Putamen (tissue), 1 donor: Measurements from ENCODE around the gene RAB37.

ENCODE experiments used
- DNase-seq: peaks from one replicate; pipeline ENCODE4 v3.0.0-alpha.2; 2016; ENCODE audit warnings: low spot score

The RAB37 gene

DNA sequence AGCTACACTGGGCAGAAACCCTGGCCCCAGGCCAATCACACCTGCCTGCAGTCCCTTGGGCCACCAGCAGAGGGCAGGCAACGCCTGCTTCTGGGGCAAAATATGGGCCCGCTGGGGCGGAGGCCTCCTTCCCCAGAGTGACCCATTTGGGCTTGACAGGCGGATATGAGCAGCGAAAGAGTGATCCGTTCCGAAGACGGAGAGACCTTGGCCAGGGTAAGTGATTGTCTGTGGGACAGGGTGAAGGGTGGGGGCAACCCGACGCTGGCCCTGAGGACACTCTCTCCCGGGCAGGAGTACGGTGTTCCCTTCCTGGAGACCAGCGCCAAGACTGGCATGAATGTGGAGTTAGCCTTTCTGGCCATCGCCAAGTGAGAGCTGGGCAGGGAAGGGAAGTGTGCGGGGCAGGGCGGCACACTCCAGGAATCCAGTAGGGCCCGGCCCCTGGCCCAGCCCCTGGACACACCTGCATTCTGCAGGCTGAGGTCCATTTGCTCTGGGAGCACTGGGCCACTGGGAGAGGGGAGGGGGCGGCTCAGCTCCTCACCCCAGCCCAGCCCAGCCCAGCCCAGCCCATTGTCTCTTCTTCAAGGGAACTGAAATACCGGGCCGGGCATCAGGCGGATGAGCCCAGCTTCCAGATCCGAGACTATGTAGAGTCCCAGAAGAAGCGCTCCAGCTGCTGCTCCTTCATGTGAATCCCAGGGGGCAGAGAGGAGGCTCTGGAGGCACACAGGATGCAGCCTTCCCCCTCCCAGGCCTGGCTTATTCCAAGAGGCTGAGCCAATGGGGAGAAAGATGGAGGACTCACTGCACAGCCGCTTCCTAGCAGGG, 7.9 kb downstream of the RAB37 start:
- DNase-seq = peak; percentile 71

DNA sequence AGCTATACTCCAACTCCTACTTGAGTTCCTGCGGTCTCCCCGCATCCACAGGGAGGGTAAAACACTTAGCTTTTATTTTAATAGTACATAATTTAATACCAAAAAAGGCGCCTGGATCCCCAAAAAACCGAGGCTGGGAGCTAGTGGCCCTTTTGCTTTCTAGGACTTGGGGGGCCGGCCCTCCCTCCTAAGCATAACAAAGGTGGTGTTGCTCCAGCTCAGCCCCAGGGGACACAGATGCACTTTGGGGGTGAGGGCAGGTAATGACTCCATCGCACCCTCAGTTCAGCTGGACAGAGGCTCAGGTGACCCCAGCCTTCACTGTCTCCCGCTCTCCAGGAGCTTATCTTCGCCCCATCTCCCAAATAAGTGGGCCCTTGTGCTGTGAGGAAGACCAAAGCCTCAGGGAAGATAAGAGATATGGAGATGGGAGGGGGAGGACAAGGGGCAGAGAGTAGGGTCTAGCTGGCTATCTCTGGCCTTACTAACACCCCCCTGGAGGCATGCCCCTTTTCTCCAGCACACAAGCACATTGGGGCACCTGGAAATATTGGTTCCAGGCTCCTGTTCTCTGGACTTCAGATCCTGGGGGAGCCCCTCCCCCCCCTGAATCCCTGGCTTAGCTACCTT, 8.6 kb downstream of the RAB37 start:
- DNase-seq = no peak

DNA sequence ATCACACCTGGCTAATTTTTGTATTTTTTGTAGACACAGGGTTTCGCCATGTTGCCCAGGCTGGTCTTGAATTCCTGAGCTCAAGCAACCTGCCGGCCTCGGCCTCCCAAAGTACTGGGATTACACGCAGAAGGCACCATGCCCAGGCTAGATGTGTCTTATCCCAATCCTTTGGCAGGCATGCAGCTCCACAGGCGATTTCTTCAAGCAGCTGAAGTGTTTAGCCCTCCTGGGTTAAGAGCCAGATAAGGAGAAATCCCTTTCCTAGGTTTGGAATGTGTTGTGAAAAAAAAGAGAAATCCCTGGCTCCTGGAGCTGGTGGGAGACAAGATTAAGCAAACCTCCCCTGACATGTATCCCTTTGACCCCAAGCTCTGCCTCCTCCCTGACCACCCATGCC, 9.3 kb downstream of the RAB37 start:
- DNase-seq = no peak

DNA sequence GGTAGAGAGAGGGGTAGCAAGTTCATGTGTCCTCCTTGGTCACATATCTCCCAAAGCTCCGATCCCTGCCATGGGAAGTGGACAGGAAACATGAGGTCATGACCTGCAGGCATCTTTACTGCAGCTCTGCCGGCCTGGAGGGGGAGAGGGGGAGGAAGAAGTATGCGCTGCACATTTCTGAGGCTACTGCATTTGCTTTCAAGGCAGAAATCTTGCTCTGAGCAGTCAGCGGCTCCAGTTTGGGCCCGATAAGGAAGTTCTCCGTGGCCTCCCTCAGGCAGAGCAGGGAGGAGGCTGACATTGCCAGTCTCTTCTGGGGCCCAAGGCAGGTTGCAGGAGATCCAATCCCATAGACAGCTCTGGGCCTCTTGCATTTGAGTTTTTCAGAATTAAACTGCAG, 9.9 kb downstream of the RAB37 start:
- no peak for DNase-seq

DNA sequence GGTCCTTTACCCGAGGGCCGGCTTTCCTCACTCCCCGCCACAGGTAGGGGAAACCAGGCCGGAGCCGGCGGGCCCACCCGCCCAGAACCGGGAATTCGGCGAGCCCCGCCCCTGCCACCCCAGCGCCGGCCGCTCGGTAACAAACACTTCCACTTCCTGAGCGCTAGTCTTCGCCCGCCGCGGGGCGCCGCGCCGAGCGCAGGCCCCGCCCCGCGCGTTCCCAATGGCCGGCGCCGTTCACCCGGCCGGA, 11.1 kb downstream of the RAB37 start:
- DNase-seq = no peak

DNA sequence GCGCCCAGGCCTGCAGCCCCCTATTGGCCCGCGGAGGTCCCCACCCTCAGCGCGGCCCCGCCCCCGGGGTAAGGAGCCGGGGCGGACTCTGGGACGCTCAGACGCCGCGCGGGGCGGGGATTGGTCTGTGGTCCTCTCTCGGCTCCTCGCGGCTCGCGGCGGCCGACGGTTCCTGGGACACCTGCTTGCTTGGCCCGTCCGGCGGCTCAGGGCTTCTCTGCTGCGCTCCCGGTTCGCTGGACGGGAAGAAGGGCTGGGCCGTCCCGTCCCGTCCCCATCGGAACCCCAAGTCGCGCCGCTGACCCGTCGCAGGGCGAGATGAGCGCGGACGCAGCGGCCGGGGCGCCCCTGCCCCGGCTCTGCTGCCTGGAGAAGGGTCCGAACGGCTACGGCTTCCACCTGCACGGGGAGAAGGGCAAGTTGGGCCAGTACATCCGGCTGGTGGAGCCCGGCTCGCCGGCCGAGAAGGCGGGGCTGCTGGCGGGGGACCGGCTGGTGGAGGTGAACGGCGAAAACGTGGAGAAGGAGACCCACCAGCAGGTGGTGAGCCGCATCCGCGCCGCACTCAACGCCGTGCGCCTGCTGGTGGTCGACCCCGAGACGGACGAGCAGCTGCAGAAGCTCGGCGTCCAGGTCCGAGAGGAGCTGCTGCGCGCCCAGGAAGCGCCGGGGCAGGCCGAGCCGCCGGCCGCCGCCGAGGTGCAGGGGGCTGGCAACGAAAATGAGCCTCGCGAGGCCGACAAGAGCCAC, 11.6 kb downstream of the RAB37 start, which contains the start of gene NHERF1:
NHERF1 (plus strand) TSS at position 100 of the 750 bp plus-strand sequence; CDS start at position 319, 219 bp downstream.
- DNase-seq = peak; percentile 96

DNA sequence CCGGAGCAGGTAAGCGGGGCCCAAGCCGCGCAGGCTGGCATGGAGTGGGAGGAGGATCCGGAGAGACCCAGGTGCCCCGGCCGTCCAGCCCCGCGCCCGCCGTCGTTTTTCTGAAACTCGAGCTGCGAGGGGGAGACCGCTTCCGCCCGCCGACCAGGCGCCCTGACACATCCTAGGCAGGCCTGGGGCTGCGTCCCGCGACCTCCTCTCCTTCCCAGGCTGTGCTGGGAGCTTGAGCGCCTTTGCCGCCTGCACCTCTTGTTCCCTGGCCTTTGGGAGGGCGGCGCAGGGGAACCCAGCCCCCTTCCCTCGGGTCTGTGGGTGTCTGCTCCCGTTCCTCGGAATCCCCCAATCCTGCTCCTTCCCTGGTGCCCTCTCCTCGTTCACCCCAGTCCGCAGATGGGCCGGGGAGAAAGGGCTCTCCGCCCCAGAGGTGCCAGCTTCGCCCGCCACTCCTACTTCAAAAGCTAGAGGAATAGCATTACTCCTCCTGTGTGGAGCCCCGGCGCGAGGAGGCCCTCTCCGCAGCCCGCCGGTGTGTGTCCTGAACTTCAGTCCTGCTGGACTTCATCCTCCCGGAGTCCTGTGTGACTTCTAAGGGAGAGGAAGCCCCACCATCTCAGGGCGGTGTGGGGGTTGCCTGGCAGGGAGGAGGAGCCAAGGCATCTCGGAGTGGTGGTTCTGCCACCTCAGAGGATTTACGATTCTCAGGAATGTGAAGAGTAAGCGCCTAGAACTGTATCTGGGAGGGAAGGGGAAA, 12.4 kb downstream of the RAB37 start:
- DNase-seq = no peak

DNA sequence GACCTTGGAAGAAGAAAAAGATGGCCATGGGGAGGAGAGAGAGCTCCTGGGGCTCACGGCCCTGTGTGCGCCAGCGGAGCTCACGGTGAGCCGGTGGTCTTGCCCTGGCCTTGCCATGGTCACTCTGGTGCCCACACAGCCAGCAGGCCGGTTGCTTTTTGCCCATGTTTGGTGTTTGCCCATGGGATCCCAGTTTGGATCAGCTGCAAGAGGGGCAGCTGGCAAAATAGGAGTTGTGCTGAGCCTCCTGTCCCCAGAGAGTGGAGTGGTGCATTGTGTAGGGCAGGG, 12.9 kb downstream of the RAB37 start:
- no peak for DNase-seq

DNA sequence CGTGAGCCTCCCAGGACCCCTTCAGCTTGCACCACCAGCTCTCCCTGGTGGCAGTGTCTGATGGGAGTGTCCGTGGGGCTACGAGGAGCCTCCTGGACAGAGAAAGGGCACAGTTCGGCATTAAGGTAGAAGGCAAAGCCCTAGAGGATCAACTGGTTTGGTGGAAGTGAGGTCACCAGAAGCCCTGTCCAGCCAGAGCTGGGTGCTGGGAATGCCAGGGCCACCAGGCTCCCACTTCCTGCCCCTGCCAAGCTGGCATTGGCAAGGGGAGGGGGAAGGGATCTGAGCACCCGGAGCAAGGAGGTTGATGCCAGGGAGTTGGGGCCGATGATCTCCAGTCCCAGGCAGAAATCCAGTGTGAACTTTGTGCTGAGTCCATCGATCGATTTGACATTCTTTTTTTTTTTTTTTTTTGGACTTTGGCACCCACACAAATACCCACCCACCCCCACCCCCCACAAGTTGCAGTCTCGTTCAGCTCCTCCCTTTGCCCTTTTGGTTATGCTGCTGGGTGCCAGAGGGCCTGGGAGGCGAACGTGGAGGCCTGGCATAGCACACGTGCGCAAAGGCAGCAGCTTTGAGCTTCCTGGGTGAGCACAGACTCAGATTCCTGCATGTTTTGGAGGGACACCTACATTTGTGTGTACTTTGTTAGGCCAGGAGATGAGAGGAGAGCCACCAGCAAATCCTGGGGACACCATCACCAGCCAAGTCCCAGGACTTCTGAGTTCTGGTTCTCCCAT, 13.4 kb downstream of the RAB37 start:
- DNase-seq = no peak

DNA sequence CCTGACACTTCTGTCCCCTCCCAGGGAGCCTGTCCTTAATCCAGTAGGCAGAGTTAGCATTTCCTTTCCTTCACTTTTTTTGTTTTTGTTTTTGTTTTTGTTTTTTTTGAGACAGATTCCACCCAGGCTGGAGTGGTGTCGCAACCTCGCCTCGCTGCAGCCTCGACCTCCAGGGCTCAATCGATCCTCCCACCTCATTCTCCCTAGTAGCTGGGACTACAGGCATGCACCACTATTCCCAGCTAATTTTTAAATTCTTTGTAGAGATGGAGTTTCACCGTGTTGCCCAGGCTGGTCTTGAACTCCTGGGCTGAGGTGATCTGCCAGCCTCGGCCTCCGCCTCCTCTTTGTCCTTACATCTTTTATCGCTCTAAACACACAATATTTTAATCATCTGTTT, 15.4 kb downstream of the RAB37 start:
- no peak for DNase-seq

DNA sequence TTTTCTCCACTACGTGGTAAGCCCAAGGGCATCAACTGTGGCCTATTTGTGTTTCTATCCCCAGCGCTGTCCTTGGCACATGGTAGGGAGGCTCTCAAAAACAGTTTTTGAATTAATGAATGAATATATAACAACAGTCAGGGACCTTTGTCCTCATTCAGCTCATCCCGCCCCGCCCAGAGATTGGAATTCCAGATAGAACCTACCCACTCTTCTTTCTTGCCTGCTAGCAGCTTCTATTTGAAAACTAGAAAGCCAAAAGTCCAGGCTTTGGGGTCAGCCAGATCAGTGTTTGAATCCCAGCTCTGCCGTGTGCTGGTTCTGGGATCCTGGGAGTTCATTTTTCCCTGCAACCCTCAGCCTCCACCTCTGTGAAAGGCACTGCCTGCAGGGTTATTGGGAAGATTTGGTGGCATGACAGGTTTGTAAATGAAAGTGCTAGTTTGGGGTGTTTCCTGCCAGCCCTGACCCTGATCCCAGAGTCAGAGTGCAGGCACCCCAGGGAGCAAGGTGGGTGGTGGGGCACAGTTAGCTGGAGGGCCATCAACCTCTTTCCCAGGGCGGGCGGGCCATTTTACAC, 15.9 kb downstream of the RAB37 start:
- no peak for DNase-seq

DNA sequence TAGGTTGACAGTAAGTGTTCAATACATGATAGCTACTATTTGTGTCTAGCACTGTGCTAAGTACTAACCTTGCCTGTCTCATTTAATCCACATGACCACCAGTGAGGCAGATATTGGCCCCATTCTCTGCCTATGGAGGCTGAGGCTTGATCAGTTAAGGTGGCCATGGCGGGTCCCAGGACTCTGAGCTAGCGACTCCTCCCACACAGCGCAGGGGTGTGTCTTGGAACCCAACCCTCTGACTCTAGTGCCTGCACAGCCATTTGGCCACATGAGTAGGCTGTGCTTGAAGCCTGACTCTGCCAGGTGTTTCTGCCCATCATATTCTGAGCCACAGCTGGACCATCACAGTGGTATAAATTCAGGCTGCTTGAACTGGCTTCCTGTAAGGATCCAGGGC, 17.8 kb downstream of the RAB37 start:
- DNase-seq = no peak

DNA sequence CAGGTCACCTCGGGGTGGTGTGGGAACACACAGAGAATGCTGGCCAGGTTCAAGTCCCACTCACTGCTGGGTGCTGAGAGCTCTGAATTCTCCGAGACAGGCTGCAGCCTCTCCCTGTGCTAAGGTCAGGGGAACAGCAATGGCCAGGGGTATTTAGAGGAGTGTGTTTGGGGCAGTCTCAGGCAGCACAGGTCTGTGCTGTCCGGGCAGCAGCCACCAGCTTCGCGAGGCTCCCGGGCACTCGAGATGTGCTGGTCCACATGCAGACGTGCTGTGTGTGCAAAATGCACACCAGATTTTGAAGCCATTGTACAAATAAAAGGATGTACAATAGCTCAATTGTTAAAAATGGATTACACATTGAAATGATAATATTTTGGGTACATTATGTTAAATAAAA, 18.5 kb downstream of the RAB37 start:
- DNase-seq = no peak

DNA sequence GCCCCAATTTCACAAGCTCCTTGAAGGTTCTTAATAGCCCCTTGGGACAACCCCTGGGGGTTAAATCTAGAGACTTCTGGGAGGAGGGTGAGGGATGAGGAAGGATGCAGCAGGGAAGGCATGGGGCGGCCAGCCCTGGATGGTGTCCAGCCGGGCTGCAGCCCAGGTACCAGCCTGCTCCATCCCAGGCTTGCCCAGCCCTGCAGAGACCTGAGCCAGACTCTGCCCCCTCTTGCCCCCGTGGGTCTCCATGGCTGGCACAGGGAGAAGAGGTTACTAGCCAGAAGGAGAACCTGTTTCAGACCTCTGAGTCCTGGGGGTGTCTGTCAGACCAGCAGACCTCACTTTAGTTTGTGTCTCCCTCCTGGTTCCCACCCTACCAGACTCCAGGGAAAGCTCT, 19.8 kb downstream of the RAB37 start:
- DNase-seq = no peak

DNA sequence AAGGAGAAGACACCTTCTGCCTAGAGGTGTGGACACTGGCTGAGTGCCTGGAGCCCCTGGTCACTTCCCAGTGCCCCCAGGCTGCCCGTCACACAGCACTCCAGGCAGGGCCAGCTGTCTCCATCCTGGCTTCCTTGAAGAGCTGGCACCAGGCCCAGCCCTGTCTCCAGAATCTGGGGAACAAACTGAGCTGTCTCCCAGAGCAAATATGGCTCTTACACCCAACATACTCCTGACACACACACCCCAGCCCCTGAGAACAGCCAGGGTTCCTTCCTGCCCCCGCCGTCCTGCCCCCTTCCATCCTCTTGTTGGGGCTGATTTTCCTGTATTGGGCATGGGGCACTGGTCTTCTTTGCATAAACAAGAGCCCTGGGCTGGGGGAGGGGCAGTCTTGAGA, 20.4 kb downstream of the RAB37 start:
- DNase-seq = no peak

DNA sequence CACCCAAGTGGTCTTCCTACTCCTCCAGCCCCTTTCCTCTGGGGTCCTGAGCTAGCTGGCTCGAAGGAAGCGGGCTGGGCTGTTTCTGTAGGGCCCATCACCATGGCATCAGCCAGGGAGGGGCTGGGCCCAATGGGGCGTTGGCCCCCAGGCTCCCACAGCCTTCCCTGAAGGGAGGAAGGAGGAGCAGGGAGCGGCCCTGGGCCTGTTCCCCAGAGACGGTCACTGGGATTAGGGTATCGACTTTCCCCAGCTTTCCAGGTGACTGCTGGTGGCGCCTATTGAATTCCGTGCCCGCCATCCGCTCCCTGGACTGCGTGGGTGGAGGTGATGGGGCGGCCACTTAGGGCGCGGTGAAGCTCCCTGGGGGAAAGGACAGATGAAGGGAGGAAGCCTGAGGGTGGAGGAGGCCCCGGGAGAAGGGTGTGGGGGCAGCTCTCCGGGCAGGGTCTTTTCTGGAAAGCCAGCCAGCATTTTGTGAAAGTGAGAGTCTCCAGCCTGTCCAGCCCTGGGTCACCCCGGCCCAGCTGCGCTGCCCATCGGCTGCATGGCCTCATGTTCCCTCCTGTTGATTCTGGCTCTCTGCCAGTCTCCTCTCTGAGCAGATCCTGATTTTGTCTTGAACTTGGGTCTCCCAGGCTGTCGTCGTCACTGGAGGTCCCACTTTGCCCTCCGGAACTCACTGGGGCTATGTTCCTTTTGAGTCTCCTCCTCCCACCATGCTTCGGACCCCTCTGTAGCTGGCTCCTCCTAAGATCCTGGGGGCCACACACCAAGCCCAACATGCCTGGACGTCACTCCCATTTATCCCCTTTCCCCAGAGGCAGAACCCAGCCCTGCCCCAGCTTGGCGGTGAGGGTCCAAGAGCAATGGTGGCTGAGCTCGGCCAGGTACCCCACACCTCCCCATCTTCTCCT, 21.1 kb downstream of the RAB37 start:
- DNase-seq = no peak

DNA sequence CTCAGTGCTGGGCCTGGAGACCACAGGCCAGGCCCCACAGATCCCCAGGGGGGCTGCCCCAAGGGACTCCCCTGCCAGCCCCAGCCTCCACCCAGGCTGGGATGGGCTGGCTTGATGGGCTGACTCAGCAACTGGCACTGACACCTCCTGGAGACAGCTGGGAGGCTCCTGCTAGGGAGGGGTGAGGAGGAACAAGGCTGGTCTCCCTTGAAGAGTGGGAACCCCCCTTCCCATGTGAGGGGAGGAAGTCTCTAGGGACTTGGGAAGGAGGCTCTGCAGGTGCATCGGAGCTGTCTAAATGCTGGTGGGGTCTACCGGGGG, 21.8 kb downstream of the RAB37 start:
- DNase-seq = no peak

DNA sequence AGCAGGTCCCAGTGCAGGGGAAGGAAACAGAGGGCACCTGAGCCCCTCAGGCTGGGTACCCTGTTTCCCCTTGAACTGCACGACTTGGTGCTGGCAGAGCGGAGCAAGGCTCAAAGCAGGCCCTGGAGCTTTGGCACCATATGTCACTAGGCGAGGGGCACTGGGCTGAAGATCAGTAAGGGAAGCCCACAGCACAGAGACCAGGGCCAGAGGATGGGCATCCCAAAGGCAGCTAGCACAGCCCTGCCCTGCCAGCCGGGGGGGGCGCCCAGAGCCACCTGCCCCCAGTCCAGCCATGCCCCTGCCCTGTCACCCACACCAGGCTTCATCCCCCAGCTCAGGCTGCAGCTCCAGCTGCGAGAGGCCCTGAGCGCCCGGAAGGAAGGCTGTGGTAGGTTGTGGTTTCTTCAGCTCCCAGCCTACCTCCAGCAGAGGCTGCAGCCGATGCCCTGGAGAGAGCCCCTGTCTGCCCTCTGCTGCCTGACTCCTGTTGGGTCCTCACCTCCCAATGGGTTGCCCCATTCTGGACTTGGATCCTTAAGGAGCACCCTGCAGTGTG, 22.3 kb downstream of the RAB37 start:
- no peak for DNase-seq

DNA sequence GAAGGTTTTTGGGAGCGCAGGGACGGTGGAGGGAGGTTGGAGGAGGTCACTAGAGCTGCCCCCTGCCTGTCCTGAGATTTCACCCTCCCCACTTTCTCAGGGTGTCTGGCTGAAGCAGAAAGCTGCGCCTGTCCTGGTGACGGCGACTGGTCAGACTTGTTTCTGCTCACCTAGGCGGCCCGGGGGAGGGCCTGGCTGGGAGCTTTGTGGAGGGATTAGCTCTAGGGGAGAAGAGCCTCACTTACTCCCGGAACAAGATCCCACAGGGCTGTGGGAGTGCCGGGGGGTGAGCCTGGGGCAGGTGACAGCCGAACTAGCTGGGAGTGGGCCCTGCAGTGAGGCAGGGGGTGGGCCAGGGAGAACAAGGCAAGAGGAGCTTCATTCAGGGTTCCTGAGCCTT, 22.9 kb downstream of the RAB37 start:
- no peak for DNase-seq

DNA sequence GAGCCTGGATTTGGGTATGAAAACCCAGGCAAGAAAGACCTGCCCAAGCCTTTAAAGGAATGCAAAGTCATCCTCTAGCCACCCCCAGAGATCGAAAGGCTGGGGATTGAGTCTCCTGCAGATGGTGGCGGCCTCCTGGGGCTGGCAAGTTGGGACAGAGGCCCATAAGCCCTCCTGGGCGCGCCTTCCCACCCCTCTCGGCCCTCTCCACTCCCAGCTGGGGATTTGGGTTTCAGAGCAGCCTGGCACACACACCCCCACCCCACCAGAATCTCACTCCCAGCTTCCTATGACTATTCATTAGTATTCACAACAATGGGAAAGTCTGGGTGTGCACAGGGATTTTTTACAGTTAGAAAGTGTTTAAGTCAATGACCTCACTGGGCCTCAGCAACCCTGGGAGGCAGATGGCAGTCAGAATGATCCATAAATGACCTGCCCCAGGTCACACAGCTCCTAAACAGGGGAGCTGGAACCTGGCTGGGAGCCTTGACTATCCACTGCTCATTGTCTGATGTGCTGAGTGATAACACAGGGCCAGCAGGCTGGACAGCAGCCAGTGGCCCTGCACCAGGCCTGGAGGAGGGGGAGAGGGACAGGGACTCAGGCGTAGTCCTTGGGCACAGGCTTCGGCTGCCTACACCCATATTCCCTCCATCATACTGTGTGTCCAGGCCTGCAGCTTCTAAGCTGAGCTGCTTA, 23.5 kb downstream of the RAB37 start:
- DNase-seq = no peak
